HG03064 (cell line): ENCODE results near the gene PHF23.

Experiments
- ATAC-seq: cut with Tn5 transposase; IDR thresholded peaks from one replicate; pipeline ENCODE4 v1.9.1; 2021; ENCODE audit warnings: low read depth; ENCODE audit not compliant: unreplicated experiment

PHF23 gene

GRCh38 chr17:7221278-7222092 is 17.8 kb downstream of the PHF23 start:
- no peak for ATAC-seq

GRCh38 chr17:7220593-7221277 is 18.5 kb downstream of the PHF23 start:
- ATAC-seq: no peak

GRCh38 chr17:7219812-7220592 is 19.3 kb downstream of the PHF23 start, which contains the start of the genes ACADVL and DLG4:
Gene ACADVL (plus strand): TSS chr17:7219938. CDS start chr17:7219985, 47 bp downstream.
Gene DLG4 (minus strand): TSS chr17:7219836.
- ATAC-seq: no peak

GRCh38 chr17:7219229-7219811 is 19.9 kb downstream of the PHF23 start:
- no peak for ATAC-seq

- ATAC-seq: no peak
Measured at GRCh38 chr17:7218758-7219157, 20.5 kb downstream of the PHF23 start.

GRCh38 chr17:7218166-7218565 is 21.1 kb downstream of the PHF23 start:
- ATAC-seq: no peak

GRCh38 chr17:7217113-7217987 is 21.9 kb downstream of the PHF23 start:
- no peak for ATAC-seq

GRCh38 chr17:7216242-7217112 is 22.8 kb downstream of the PHF23 start:
- no peak for ATAC-seq

GRCh38 chr17:7215652-7216180 is 23.5 kb downstream of the PHF23 start:
- no peak for ATAC-seq

GRCh38 chr17:7215136-7215638 is 24.1 kb downstream of the PHF23 start:
- no peak for ATAC-seq

- peak; percentile 56 for ATAC-seq
Measured at GRCh38 chr17:7214300-7215135, 24.7 kb downstream of the PHF23 start.

- ATAC-seq: no peak
Measured at GRCh38 chr17:7213895-7214299, 25.4 kb downstream of the PHF23 start.

- ATAC-seq: no peak
Measured at GRCh38 chr17:7211491-7212273, 27.6 kb downstream of the PHF23 start.

- ATAC-seq: no peak
Measured at GRCh38 chr17:7208754-7209460, 30.4 kb downstream of the PHF23 start.

GRCh38 chr17:7208027-7208571 is 31.2 kb downstream of the PHF23 start:
- ATAC-seq: no peak
